GM21529 (cell line): ENCODE measurements around the gene MBD3L2.
"Not testable (repeated sequence)": the region's sequence is repeated elsewhere in the genome, so short reads cannot be mapped to it uniquely, and the experiment has no call there.

Experiments used
- ATAC-seq: cut with Tn5 transposase; IDR thresholded peaks from one replicate; pipeline ENCODE4 v1.9.1; 2021; ENCODE audit not compliant: unreplicated experiment

Gene MBD3L2

GRCh38 chr19:7059977-7060376 is 10.9 kb downstream of the MBD3L2 start:
- not testable (repeated sequence) for ATAC-seq

- no peak for ATAC-seq
Observed at GRCh38 chr19:7063339-7063738, 14.2 kb downstream of the MBD3L2 start.

- no peak for ATAC-seq
Observed at GRCh38 chr19:7063764-7064418, 14.8 kb downstream of the MBD3L2 start.

DNA sequence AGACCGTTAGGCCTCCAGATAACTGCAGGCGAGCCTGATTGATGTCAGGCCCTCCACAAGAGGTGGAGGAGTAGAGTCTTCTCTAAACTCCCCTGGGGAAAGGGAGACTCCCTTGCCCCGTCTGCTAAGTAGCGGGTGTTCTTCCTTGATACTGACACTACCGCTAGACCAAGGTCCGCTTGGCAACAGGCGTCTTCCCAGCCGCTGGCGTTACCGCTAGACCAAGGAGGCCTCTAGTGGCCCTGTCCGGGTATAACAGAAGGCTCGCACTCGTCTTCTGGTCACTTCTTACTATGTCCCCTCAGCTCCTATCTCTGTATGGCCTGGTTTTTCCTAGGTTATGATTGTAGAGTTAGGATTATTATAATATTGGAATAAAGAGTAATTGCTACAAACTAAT is 18.0 kb downstream of the MBD3L2 start:
- ATAC-seq, result not testable (repeated sequence)

DNA sequence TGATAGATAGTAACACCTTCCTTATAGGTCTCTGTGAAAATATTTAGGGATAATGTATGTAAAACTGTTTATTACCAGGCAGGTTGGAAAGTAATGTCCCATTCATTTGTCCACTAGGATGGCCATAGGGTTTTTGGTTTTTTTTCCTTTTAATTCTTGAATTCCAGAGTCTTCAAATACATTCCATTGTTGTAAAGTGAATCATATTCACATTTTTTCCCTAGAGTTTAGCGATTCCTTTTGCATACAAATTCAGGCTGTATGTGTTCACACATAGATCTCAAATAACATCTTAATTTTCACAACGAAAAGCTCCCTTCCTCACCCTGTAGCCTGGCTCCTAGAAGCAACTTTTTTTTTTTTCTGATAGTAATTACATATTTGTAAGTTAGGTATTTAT is 18.6 kb downstream of the MBD3L2 start:
- ATAC-seq, result no peak

DNA sequence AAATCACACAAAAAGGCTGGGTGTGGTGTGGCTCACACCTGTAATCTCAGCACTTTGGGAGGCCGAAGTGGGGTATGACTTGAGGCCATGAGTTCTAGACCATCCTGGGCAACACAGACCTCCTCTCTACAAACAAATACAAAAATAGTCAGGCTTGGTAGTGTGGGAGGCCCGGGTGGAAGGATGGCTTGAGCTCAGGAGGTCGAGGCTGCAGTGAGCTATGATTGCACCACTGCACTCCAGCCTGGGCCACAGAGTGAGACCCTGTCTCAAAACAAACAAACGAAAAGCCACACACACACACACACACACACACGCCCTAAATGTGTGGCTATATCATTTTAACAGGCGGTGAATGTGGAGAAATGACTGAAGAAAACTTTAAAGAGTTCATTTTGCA is 19.5 kb downstream of the MBD3L2 start:
- ATAC-seq, result no peak

GRCh38 chr19:7069042-7069903 is 20.2 kb downstream of the MBD3L2 start, which contains the start of gene ZNF557:
Gene ZNF557 (plus strand): TSS chr19:7069703. CDS start chr19:7075075, 5,372 bp downstream.
- peak; percentile 94 for ATAC-seq

- no peak for ATAC-seq
Observed at GRCh38 chr19:7069904-7070226, 20.7 kb downstream of the MBD3L2 start.

DNA sequence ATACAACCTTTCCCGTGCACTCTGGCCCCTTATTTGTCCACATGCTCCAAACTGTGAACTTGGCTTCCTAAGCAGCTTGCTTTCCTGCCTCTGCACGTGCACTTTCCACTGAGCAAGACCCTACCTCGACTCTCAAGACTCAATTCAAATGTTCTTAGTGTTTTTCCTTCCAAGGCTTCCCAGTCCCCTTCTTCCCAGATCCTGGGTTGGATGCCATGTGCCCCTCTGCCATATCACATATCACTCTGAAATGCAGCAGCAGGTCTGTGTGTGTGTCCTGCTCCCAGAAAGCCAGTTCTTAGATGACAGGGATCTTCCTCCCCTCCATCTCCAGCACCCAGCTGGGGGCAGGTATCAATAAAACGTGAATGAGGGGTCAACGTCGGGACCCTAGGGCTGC is 23.4 kb downstream of the MBD3L2 start:
- no peak for ATAC-seq

DNA sequence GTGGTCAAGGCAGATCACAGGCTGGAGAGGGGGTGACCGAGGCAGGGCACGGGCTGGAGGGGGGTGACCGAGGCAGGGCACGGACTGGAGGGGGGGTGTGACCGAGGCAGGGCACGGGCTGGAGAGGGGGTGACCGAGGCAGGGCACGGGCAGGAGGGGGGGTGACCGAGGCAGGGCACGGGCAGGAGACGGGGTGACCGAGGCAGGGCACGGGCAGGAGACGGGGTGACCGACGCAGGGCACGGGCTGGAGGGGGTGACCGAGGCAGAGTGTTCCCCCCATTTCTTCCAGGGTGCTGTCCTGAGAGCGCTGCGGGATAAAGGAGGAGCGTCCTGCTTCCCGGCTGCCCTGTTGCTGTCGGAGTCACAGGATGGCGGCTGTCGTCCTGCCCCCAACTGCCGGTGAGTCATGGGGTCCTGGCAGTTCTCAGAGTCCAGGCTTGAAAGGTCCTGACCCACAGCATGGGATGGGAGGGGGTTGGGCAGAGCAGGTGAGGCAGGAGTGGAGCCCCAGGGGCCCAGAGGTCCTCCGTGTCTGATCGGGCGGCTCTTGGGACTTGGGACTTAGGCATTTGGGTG is 25.7 kb downstream of the MBD3L2 start:
- no peak for ATAC-seq

- ATAC-seq, result no peak
Observed at GRCh38 chr19:7076151-7076550, 27.0 kb downstream of the MBD3L2 start.

DNA sequence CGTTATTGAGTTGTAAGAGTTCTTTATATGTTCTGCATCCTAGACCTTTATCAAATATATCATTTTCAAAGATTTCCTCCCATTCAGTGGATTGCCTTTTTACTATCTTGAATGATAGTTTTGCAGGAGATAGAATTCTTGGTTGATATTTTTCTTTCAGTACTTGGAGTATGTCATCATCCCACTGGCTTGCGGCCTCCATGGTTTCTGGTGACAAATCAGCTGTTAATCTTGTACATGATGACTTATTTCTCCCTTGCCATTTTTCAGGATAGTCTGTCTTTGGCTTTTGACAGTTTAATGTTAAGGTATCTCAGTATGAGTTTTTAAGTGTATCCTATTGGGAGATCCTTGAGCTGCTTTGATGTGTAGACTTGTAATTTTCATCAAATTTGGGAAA is 28.9 kb downstream of the MBD3L2 start:
- no peak for ATAC-seq

- ATAC-seq, result no peak
Observed at GRCh38 chr19:7083076-7083956, 34.2 kb downstream of the MBD3L2 start.

GRCh38 chr19:7088999-7089398 is 39.9 kb downstream of the MBD3L2 start:
- ATAC-seq, result no peak

GRCh38 chr19:7098096-7098495 is 49.0 kb downstream of the MBD3L2 start:
- ATAC-seq, result no peak

GRCh38 chr19:7098701-7099596 is 49.8 kb downstream of the MBD3L2 start:
- ATAC-seq, result peak; percentile 81

DNA sequence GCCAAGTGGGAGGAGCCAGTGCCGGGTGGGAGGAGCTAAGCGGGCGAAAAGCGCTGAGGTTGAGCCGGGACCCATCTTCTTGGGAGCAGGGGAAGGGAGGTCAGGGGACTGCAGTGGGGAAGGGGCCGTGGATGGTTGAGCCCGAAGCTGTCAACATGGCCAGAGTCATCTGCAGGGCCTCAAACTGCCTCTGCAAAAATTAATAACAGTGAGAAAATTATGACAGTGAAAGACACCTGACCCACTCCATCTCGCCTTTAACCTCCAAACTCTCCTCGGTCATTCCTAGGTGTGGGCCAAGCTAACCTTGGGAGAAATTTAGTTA is 50.4 kb downstream of the MBD3L2 start:
- no peak for ATAC-seq
